Measurements from ENCODE around the gene PACRG. TPM values are rescaled to one million over a fixed set of nuclear protein-coding genes. Genes with fewer than 3 reads are reported as not detected.

Gene PACRG
- total and polyA plus RNA-seq, 2 of the 4 experiments (the other 2 are of a cell fraction) = not detected

GRCh38 chr6:163053667-163054344 is 326.0 kb downstream of the PACRG start:
- Histone ChIP-seq H3K4ac (ENCODE audit: low read depth, low read length) (no peak overlapping the region), H3K14ac (replicated peaks; ENCODE audit: low read depth, low read length) (no peak overlapping the region), H3K56ac (ENCODE audit: extremely low read depth, insufficient read depth, low read length) (no peak overlapping the region), H3K27me3 (ENCODE audit: control insufficient read depth, insufficient read depth, low read length) (no peaks in the 10 kb centered on the region), H2AFZ (replicated peaks; ENCODE audit: low read length, poor library complexity) (no peak overlapping the region), H3K9me3 (ENCODE audit: control insufficient read depth, insufficient read depth, low read length) (peaks cover 16% of the 10 kb centered on the region), H2AK5ac (ENCODE audit: low read depth, low read length) (no peak overlapping the region), H3K4me3 (ENCODE audit: insufficient read depth, low read depth, low read length) (no peak overlapping the region), H3K27ac (ENCODE audit: insufficient read depth, low read length) (no peak overlapping the region), H3K18ac (ENCODE audit: low read depth, low read length) (no peak overlapping the region), H4K20me1 (ENCODE audit: insufficient read depth, low read length) (no peaks in the 10 kb centered on the region), H3K4me2 (ENCODE audit: low read depth, low read length) (no peak overlapping the region), H2BK120ac (ENCODE audit: low read depth, low read length) (no peak overlapping the region), H4K5ac (ENCODE audit: low read depth, low read length) (no peak overlapping the region), H3K4me1 (ENCODE audit: control insufficient read depth, insufficient read depth, low read length) (no peaks in the 10 kb centered on the region), H3K23ac (ENCODE audit: low read depth, low read length) (no peak overlapping the region), H2BK15ac (ENCODE audit: low read depth, low read length) (no peak overlapping the region), H4K8ac (ENCODE audit: low read depth in 2 of 2, low read length in 2 of 2) (no peak overlapping the region), H2AK9ac (replicated peaks; ENCODE audit: low read depth, low read length, poor library complexity) (no peak overlapping the region), H3K79me1 (ENCODE audit: low read depth in 1 of 2, low read length in 2 of 2) (no peaks in the 10 kb centered on the region), H3K9me1 (ENCODE audit: insufficient read depth, low read length) (no peaks in the 10 kb centered on the region), H4K91ac (ENCODE audit: insufficient read depth, low read depth, low read length) (no peak overlapping the region), H3K36me3 (ENCODE audit: control insufficient read depth, insufficient read depth, low read length) (no peaks in the 10 kb centered on the region), H3K9ac (ENCODE audit: low read depth, low read length) (no peak overlapping the region), H2BK20ac (ENCODE audit: low read depth, low read length) (no peak overlapping the region), H2BK5ac (ENCODE audit: low read depth, low read length, poor library complexity, severe bottlenecking) (no peak overlapping the region)
- no TSS peak for BruUV-seq (replicated peaks)
- CTCF ChIA-PET = no interaction called here
- dilution Hi-C loops (cut with HindIII; ENCODE audit: low sequenced_read_pairs, unreplicated experiment) (no loop called here), in situ Hi-C loops (cut with MboI; ENCODE audit: low sequenced_read_pairs) (no loop called here), intact Hi-C loops (cut with micrococcal nuclease) (no loop called here)
- TF ChIP-seq MAZ (IDR thresholded peaks at IDR 0.05; ENCODE audit: borderline replicate concordance, low read depth, low read length) = no peak
- POLR2A ChIA-PET (ENCODE audit: unreplicated experiment) = no interaction called here
- WGBS, 2 experiments (ENCODE audit: extremely low coverage in 2 of 2, insufficient read length in 1 of 2) = 82% methylated on average over 3 of the region's 11 CpGs; no CpG with 5 or more reads in 1 of the 2 experiments
- ATAC-seq (ENCODE audit: low read depth) (no peak), DNase-seq (no peak)
